ENCODE results near the gene NOL4.
"Not testable (repeated sequence)": the region's sequence is repeated elsewhere in the genome, so short reads cannot be mapped to it uniquely, and the experiment has no call there.

The NOL4 gene, protein sequence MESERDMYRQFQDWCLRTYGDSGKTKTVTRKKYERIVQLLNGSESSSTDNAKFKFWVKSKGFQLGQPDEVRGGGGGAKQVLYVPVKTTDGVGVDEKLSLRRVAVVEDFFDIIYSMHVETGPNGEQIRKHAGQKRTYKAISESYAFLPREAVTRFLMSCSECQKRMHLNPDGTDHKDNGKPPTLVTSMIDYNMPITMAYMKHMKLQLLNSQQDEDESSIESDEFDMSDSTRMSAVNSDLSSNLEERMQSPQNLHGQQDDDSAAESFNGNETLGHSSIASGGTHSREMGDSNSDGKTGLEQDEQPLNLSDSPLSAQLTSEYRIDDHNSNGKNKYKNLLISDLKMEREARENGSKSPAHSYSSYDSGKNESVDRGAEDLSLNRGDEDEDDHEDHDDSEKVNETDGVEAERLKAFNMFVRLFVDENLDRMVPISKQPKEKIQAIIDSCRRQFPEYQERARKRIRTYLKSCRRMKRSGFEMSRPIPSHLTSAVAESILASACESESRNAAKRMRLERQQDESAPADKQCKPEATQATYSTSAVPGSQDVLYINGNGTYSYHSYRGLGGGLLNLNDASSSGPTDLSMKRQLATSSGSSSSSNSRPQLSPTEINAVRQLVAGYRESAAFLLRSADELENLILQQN

DNA sequence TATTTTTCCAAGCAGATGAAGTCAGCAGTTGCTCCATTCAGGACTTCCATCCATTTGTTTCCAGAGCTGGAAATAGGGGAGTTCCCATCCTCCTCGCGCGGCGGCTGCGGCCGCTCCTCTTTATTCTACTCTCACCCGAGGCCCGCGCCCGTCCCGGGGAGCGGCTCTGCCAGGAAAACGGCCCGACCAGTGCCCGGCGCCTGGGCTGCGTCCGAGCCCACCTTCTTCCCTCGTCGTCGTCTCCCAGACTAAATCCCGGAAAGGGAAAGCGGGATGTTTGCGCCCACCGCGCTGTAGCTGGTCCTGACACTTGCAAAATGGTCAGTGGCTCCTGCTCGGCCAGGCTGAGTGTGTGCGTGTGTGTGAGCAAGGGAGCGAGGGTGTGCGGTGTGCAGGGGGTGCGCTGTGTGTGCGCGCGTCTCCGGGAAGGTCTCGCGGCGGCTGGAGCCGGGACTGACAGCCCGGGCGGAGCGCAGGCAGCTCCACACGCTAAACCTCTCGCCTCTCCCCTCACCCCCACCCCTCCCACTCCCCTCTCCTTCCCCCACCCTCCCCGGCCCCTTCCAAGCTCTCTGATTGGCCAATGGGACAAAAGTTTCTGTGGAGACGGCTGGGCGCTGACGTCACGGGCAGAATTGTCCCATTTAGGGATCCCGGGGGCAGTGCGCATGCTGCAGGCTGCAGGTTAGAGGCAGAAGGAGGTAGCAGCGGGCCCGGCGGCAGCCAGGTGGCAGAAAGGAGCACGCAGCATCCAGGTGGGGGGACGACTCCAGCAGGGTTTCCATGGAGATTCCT is at the start of gene NOL4:
Gene NOL4, minus strand, starts transcription at position 491 of the 795 bp plus-strand sequence. CDS start 1,660 bp downstream, outside the sequence.
- DNase-seq (ENCODE audit: low read depth): peak; percentile 1

DNA sequence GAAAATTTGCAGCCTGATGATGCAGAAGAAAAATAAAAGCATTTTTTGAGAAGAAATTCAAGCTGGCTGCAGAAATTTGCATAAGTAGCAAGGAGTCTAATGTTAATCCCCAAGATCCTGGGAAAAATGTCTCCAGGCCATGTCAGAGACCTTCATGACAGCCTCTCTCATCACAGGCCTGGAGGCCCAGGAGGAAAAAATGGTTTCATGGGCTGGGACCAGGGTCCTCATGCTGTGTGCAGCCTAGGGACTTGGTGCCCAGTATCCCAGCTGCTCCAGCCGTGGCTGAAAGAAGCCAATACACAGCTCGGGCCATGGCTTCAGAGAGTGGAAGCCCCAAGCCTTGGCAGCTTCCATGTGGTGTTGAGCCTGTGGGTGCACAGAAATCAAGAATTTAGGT is 41.3 kb upstream of the NOL4 start:
- DNase-seq (ENCODE audit: low read depth): not testable (repeated sequence)

DNA sequence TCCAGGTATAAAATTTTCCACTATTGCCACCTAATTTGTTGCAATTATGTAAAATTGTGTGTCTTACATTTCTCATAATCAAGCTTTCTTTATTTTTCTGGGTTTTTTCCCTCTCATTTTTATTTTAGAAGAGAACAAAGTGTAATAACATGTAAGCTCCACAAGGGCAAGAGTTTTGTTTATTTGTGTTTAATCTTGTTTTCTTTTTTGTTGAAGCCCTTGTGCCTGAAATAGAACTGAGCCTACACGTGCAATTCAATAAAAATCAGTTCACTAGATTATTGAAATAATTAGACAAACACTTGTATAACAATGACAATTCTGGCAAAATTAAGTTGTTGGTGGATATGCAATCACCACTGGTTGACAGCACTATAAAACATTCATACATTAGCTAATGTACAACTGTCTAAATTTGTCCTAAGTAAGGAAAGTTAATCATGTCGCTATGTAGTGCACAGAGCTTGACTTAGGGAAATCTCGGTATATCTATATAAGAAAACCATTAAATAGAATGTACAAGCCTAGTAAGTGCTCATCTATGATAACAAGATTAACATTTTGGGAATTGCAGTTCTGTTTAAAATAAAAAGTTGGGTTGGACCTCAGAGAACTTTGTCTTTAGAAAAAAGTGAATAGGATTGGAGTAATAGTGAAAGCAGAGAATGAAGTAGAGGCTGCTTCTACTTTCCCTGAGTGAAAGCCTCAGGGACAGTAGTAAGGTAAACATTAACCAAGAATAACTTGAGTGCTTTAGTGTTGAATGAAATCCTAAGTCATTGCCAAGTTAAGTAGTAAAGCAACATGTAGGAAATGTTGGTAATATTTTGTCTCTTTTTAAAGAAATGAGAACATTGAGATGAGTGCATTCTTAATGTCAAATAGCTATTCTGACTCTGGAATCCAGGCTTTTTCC is 37.4 kb upstream of the NOL4 start:
- DNase-seq (ENCODE audit: low read depth): no peak

DNA sequence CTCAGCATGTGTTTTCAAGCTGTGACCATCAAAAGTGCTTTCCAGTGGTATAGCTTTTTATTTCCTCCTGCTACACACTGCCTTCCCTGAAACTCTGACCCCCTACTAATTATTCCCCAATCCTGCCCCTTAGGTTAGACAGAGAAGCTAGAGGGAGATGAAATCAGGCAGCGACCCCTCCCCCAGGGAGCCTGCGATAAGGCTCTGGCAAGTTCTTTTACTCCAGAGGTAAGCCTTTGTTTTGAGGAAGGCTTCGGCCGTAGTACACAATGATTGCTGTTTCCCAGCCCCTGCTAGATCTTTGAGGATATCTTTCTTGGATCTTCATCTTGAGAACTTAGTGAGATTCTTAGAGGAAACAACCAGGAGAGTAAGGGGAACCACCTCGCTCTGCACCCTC is 33.5 kb upstream of the NOL4 start:
- no peak for DNase-seq (ENCODE audit: low read depth)

DNA sequence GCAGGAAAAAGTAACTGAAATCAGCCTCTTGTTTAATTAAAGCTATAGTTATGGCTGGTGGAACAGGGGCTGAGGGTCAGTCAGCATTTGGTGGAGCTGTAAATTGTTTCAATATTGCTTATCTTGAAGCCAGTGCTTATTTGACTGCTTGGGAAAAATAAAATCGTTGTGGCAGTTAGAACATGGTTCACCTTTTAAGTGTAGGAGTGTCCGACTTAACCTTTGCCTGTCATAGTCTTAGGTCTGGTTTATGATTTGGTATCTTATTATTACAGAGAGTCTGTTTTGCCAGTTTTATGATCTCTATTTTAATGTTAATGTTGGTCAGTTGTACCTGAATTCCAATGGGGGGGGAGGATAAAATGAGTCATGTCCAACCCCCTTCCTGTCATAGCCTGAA is 27.2 kb upstream of the NOL4 start:
- DNase-seq (ENCODE audit: low read depth): no peak

DNA sequence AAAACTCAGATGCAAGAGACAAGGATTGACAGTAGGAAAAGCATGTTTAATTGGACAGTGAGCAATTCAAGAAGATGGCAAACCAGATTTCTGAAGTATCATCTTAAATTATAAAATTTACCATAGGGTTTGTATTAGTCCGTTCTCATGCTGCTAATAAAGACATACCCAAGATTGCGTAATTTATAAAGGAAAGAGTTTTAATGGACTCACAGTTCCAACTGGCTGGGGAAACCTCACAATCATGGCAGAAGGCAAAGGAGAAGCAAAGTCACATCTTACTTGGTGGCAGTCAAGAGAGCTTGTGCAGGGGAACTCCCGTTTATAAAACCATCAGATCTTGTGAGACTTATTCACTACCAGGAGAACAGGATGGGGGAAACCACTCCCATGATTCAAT is 24.0 kb upstream of the NOL4 start:
- DNase-seq (ENCODE audit: low read depth): no peak

DNA sequence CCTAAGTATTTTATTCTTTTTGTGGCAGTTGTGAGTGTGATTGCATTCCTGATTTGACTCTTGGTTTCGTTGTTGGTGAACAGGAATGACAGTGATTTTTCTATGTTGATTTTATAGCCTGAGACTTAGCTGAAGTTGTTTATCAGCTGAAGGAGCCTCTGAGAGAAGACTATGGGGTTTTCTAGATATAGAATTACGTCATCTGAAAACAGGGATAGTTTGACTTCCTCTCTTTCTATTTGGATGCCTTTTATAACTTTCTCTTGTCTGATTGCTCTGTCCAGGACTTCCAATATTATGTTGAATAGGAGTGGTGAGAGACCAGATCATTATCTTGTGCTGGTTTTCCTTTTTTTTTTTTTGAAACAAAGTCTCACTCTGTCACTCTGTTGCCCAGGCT is 18.0 kb upstream of the NOL4 start:
- no peak for DNase-seq (ENCODE audit: low read depth)

DNA sequence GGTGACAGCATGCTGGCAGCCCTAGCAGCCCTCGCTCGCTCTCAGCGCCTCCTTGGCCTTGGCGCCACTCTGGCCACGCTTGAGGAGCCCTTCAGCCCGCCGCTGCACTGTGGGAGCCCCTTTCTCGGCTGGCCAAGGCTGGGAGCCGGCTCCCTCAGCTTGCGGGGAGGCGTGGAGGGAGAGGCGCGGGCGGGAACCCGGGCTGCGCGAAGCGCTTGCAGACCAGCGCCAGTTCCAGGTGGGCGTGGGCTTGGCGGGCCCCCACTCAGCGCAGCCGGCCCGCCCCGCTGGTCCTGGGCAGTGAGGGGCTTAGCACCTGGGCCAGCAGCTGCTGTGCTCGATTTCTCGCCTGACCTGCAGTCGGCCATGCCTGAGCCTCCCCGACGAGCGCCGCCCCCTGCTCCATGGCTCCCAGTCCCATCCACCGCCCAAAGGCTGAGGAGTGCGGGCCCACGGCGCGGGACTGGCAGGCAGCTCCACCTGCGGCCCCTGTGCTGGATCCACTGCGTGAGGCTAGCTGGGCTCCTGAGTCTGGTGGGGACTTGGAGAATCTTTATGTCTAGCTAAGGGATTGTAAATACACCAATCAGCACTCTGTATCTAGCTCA is 9.2 kb upstream of the NOL4 start:
- not testable (repeated sequence) for DNase-seq (ENCODE audit: low read depth)

DNA sequence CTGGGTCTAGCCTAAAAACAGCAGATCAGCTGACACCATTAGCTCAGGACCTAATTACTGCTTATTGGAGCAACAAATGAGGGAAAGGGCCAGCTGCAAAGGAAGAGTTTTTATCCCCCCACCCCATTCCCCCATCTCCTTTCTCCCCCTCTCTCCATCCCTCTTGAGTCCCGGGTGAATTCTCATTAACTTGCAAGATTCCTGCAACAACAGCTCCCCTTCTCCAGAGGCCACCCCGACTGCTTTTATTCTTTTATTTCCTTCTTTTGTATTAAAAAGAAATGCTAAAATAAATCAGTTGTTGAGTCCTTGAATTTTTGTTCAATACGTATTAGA is 473 bp upstream of the NOL4 start:
- no peak for DNase-seq (ENCODE audit: low read depth)

DNA sequence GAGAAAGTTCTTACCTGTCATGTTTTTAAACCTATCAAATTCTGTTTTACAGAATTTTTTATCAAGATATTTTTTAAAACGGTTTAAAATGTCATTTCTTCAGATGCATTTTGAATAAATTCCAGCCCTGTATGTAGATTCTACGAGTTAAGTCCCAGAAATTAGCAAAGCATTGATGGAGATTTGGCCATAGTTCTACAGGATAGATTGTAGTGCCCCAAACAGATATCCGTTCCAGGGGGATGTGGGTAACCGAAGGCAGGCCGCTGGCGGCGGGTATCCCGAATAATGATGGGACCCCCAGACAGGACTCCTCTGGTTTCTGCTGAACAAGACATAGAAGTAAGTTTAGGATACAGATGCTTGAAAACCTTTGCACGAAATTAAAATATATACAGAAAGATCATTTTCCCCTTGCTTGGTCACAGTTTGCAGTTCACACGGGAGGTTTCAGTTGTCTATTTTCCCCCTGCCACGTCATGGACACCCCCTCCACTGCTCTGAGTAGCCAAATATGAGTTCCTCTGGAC is 755 bp downstream of the NOL4 start:
- DNase-seq (ENCODE audit: low read depth): no peak

DNA sequence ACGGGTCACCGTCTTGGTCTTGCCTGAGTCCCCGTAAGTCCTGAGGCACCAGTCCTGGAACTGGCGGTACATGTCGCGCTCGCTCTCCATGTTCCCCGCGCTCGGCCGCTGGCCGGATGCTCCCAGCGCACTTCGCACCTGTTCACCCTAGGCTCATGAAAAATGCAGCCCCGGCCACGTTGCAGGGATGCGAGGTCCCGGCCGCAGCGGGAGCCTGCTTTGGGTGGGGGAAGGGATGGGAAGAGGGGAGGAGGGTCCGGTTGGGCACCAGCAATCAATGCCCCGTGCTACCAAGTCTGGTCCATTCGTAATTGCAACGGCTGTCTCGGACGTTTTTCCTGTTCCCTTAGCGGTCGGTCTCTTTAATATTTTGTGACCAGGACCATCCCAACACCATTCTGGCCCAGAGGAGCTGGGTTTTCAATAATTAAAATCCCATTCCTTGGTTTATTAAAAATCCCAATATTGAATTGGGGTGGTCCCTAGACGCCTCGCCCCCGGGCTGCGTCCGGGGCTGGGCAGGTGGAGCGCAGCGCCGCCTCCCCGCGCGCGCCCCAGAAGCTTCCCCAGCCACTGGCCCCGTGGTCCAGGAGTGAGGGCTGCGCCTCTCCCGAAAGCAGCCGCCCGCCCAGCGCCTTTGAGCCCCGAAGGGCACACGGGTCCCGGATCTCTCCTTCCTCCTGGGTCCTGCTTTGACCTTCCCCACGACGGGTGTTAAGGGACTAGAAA is 1.4 kb downstream of the NOL4 start:
- no peak for DNase-seq (ENCODE audit: low read depth)

DNA sequence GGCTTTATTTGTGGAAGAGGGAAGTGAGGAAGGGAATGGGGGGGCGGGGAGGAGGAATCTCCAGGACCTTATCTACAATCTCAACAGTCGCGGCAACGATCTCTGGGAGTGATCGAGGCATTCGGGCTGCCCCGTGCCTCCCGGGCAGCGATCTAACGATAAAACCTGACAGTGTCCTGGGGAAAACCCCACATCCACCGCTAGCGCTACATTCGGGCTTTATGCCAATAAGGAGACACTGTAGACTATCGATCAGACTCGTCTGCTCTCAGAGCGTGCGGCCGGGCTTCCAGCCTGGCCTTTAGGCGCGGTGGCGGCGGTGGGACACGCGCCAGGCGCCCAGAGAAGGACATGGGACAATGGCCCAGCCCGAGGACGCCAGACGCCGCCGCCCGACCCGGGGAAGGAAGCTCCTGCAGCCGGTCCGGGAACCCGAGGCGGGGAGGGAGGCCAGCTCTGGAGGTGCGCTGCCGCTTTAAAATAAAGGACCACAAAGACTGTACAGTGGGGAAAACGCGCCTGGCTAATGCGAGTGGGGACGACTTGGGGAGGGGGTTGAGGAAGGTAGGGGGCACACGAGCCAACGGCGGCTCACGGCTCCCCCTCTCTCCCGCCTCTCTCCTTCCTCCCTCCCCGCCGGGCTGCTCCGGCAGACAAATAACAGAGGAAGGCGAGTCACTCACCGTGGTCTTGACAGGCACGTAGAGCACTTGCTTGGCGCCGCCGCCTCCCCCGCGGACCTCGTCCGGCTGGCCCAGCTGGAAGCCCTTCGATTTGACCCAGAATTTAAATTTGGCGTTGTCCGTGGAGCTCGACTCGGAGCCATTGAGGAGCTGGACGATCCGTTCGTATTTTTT is 2.2 kb downstream of the NOL4 start:
- DNase-seq (ENCODE audit: low read depth): peak; percentile 1

DNA sequence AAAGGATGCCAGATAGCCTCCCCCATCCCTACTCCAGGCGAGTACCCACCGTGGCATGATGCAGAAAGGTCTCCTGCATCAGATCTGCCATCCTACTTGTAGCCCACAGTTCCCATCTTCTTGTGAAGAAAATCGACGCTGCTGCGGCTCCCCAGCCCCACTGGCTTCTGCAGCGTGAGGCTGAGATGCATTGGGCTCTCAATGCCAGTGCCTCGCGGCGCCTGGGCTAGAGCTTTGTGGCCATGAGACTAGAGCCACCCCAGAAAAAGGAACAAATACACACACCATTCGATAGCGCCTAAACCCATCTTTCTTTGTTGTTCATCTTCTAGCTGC is 2.8 kb downstream of the NOL4 start:
- DNase-seq (ENCODE audit: low read depth): no peak

DNA sequence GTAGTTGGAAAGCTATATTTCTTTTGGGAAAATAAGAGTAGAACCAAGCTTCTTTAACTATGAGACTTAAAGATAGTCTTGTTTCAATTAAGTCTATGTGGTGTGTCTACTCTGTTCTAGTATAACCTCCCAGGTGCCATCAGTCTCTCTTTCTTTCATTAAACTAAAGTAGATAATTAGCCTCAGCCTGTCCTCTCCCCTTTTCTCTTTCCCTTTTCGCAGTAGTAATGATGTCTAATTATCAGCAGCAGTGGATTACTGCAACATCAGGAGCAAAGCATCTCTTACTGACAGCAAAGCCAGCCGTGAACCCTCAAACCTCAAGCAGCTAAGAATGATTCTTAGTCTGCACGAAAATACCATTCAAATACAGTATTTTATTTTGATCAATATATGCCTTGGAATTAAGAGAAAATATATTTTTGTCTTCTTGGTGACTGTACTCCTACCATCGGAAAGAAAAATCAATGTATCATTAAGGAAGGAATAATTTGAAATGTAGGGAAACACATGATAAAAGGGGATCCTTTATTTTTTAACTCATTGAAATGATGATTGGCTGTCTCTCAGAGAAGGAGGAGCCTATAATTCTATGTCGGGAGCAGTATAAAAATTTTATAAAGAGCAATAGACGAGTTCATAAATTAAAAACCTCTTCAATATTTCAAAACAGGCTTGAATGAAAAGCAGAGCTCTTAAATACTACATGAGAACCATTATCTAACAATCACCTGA is 4.5 kb downstream of the NOL4 start:
- DNase-seq (ENCODE audit: low read depth): no peak

DNA sequence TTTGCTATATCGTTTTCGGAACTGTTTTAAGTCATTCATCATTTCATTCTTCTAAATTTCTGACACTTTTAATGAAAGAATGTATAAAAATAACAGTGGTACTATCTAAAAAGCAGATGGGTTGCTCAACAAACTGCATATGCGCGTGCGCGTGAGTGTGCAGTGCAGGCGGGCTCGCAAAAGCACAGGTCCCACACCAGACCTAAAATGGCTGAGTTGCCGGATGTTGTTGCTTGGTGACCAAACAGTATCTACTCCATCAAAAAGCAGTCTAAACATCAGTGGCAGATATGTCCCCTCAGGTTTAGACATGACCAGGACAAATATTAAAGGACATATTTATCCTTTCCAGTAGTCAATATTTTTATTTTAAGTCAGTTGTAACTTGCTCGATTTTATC is 5.1 kb downstream of the NOL4 start:
- DNase-seq (ENCODE audit: low read depth): no peak

DNA sequence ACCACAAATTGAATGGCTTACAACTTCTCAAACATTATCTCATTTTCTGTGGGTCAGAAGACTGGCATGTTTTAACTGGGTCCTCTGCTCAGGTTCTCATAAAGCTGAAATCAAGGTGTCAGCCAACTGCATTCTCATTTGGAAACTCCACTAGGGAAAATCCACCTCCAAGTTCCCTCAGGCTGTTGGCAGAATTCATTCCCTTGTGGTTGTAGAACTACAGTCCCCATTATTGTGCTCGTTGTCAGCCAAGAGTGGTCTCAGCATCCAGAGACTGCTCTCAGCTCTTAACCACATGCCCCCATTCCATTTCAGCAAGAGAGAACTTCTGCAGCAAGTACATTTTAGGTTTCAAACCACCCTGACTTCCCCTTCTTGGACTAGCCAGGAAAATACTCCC is 12.2 kb downstream of the NOL4 start:
- no peak for DNase-seq (ENCODE audit: low read depth)

DNA sequence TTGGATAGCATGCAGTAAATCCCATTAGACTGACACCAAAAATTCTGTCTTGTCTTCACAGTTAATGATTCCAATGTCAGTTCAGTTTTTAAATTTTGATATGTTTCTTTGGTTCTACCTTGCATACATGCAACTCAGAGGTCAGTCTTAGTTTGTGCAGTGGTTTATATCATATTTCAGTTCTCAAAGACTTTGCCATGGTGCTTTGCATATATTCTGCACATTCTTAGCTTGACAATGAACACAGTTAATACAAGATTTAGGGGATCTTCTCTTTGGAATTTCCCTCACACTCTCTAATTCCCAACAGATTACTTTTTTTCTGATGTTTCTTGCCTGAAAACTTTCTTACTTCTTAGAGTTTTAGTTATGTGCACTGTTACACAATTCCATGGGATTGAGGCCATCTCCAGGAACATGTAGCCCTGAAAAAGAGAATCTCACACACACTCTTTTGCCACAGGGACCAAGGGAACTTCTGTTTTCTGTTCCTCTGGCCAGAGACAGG is 17.3 kb downstream of the NOL4 start:
- DNase-seq (ENCODE audit: low read depth): no peak

DNA sequence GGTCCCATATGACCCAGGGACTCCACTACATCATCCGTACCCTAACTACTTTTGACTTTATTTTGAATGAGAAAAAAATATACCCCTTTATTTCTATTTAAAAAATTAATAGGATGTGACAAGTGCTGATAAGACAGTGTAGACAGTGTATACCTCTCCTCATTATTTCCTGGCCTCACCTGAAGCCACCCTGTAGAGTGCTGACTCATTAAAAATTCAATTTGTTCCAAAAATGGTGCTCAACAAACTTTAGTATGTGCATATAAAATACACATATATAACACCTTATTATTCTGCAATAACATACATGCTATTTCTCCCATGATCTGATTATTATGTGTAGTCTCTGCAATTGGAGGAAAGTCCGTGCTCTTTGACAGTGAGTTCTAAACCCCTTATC is 20.8 kb downstream of the NOL4 start:
- DNase-seq (ENCODE audit: low read depth): no peak

DNA sequence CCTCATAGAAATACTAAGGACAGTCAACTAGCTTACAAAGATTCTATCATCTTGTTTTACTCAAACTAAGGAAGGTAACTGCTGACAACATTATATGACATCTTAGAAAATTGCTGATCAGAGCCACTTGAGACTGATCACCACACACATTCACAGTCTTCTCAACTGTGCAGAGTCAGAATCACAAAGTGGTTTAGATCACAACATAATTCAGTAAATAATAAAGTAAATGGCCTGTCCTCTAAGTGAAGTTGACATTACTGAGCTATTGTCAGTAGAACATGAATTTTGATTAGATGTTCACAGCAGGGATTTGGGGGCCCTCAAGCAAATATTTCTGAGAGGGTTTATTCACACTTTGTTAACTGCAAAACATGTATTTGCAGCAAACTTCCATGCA is 28.5 kb downstream of the NOL4 start:
- DNase-seq (ENCODE audit: low read depth): no peak
